Progenitor cell of endocrine pancreas (in vitro differentiated cells): ENCODE measurements around the gene C18orf63. TPM values are rescaled to one million over a fixed set of nuclear protein-coding genes. Genes with fewer than 3 reads are reported as not detected.

Experiments used
- DNase-seq: peaks from one replicate; pipeline ENCODE4 v3.0.0; 2021; ENCODE audit warnings: low spot score; ENCODE audit not compliant: unreplicated experiment
- H3K27ac Mint-ChIP-seq: 2 replicates; pipeline ENCODE4 v1.8.0; 2021; ENCODE audit warnings: mild to moderate bottlenecking, moderate library complexity, mixed read lengths
- H3K27me3 Mint-ChIP-seq: 2 replicates; pipeline ENCODE4 v1.8.0; 2021; ENCODE audit warnings: mixed read lengths
- H3K36me3 Mint-ChIP-seq: 2 replicates; pipeline ENCODE4 v1.8.0; 2022; ENCODE audit warnings: mixed read lengths; ENCODE audit not compliant: insufficient read depth
- H3K4me1 Mint-ChIP-seq: 2 replicates; pipeline ENCODE4 v1.8.0; 2021; ENCODE audit warnings: low read depth, mixed read lengths
- H3K4me3 Mint-ChIP-seq: 2 replicates; pipeline ENCODE4 v1.8.0; 2021; ENCODE audit warnings: low read depth, mild to moderate bottlenecking, moderate library complexity, mixed read lengths
- H3K9me3 Mint-ChIP-seq: 2 replicates; pipeline ENCODE4 v1.8.0; 2021; ENCODE audit warnings: low read depth, mixed read lengths
- CTCF ChIP-seq: fragments of 200-600 bp; sonication (generic); IDR thresholded peaks from one replicate; pipeline ENCODE4 v1.5.0; 2021; ENCODE audit warnings: antibody characterized with exemption, mild to moderate bottlenecking; ENCODE audit not compliant: unreplicated experiment
- total RNA-seq: library from RNA; stranded (reverse); gene quantifications from 2 replicates; pipeline ENCODE4 v1.2.1, GENCODE V29; 2021

Gene C18orf63
- total RNA-seq, 1 donor from 2014 or later = not detected

GRCh38 chr18:74367905-74368304, 52.3 kb downstream of the C18orf63 start:
- Mint-ChIP-seq H3K36me3 (no peaks in the 10 kb centered on the region), H3K27ac (no peak overlapping the region), H3K4me1 (peaks cover 8% of the 10 kb centered on the region), H3K4me3 (no peak overlapping the region), H3K9me3 (no peaks in the 10 kb centered on the region), H3K27me3 (peaks cover 11% of the 10 kb centered on the region)
- no peak for DNase-seq
- no peak for TF ChIP-seq CTCF

GRCh38 chr18:74368901-74369705, 53.5 kb downstream of the C18orf63 start:
- no peak for DNase-seq
- H3K27me3 Mint-ChIP-seq = peaks cover 11% of the 10 kb centered on the region
- H3K4me3 Mint-ChIP-seq = peak overlapping the region; percentile 37
- peak overlapping the region; percentile 5 for H3K27ac Mint-ChIP-seq
- no peaks in the 10 kb centered on the region for H3K36me3 Mint-ChIP-seq
- H3K4me1 Mint-ChIP-seq = peaks cover 8% of the 10 kb centered on the region
- no peaks in the 10 kb centered on the region for H3K9me3 Mint-ChIP-seq
- TF ChIP-seq CTCF = no peak

GRCh38 chr18:74370115-74370514, 54.5 kb downstream of the C18orf63 start:
- TF ChIP-seq CTCF = no peak
- no peak overlapping the region for H3K4me3 Mint-ChIP-seq
- no peaks in the 10 kb centered on the region for H3K36me3 Mint-ChIP-seq
- no peaks in the 10 kb centered on the region for H3K9me3 Mint-ChIP-seq
- H3K27ac Mint-ChIP-seq = no peak overlapping the region
- peaks cover 11% of the 10 kb centered on the region for H3K27me3 Mint-ChIP-seq
- peaks cover 8% of the 10 kb centered on the region for H3K4me1 Mint-ChIP-seq
- no peak for DNase-seq

GRCh38 chr18:74373428-74373827, 57.8 kb downstream of the C18orf63 start:
- peaks cover 11% of the 10 kb centered on the region for H3K27me3 Mint-ChIP-seq
- H3K4me3 Mint-ChIP-seq = no peak overlapping the region
- DNase-seq = no peak
- H3K27ac Mint-ChIP-seq = no peak overlapping the region
- no peaks in the 10 kb centered on the region for H3K9me3 Mint-ChIP-seq
- TF ChIP-seq CTCF = no peak
- H3K4me1 Mint-ChIP-seq = peaks cover 5% of the 10 kb centered on the region
- no peaks in the 10 kb centered on the region for H3K36me3 Mint-ChIP-seq

GRCh38 chr18:74375999-74376398, 60.4 kb downstream of the C18orf63 start:
- no peaks in the 10 kb centered on the region for H3K4me1 Mint-ChIP-seq
- no peak for DNase-seq
- H3K4me3 Mint-ChIP-seq = no peak overlapping the region
- H3K9me3 Mint-ChIP-seq = peaks cover 3% of the 10 kb centered on the region
- H3K27ac Mint-ChIP-seq = peak overlapping the region; percentile 44
- H3K36me3 Mint-ChIP-seq = no peaks in the 10 kb centered on the region
- no peak for TF ChIP-seq CTCF
- peaks cover 8% of the 10 kb centered on the region for H3K27me3 Mint-ChIP-seq
